HEK293 (cell line): ENCODE measurements around the gene TTC22.

Source experiments
- CTCF ChIA-PET: fragments of 350-600 bp; formaldehyde crosslinking; extraction: SDS; loops from one replicate; lab custom pipeline; 2021; ENCODE audit warnings: antibody characterized with exemption; lab: Yijun Ruan, JAX
- POLR2A ChIA-PET: fragments of 300-600 bp; formaldehyde crosslinking; extraction: SDS; loops from one replicate; lab custom pipeline; 2020; ENCODE audit warnings: antibody characterized with exemption, inconsistent platforms; lab: Yijun Ruan, JAX
- H3K27ac ChIP-seq: fragments of 200-500 bp; sonication (Bioruptor generic); 2 replicates; pipeline ENCODE4 v1.5.1; 2014; ENCODE audit warnings: low read depth, low read length, control low read depth, inconsistent platforms; ENCODE audit errors: extremely low read depth
- H3K36me3 ChIP-seq, 2 experiments: fragments of 200-500 bp in 1 of 2; sonication (Bioruptor generic) in 1 of 2; 1 replicate in 1 of 2; 2 replicates in 1 of 2; pipeline ENCODE4 v1.5.1; 2014 to 2017; ENCODE audit warnings: inconsistent platforms in 2 of 2, low read length in 2 of 2; ENCODE audit not compliant: control insufficient read depth in 2 of 2, insufficient read depth in 1 of 2
- H3K4me1 ChIP-seq: fragments of 200-500 bp; sonication (Bioruptor generic); 2 replicates; pipeline ENCODE4 v1.5.1; 2014; ENCODE audit warnings: mild to moderate bottlenecking, low read length, inconsistent platforms; ENCODE audit not compliant: control insufficient read depth, insufficient read depth
- H3K4me3 ChIP-seq: 2 replicates; pipeline ENCODE4 v1.5.1; 2011; ENCODE audit warnings: low read depth, mild to moderate bottlenecking, control low read depth, low read length, moderate library complexity
- H3K9me3 ChIP-seq: fragments of 200-500 bp; sonication (Bioruptor generic); 2 replicates; pipeline ENCODE4 v1.5.1; 2014; ENCODE audit warnings: low read depth, low read length, inconsistent platforms; ENCODE audit not compliant: control insufficient read depth, insufficient read depth
- EGR2 ChIP-seq: fragments of 450-650 bp; formaldehyde crosslinking; IDR thresholded peaks from 2 replicates; pipeline ENCODE4 v1.5.1; 2016; ENCODE audit warnings: low read depth, missing biosample characterization, missing genetic modification characterization
- ZBTB49 ChIP-seq: fragments of 450-650 bp; formaldehyde crosslinking; IDR thresholded peaks from 2 replicates; pipeline ENCODE4 v1.5.1; 2016; ENCODE audit warnings: missing biosample characterization, missing genetic modification characterization, low read depth
- ZEB2 ChIP-seq: fragments of 450-650 bp; formaldehyde crosslinking; IDR thresholded peaks from 2 replicates; pipeline ENCODE4 v1.5.1; 2016; ENCODE audit warnings: missing biosample characterization, missing genetic modification characterization
- ZIC2 ChIP-seq: fragments of 450-650 bp; formaldehyde crosslinking; IDR thresholded peaks from 2 replicates; pipeline ENCODE4 v1.5.1; 2016; ENCODE audit warnings: missing biosample characterization, missing genetic modification characterization
- ZNF148 ChIP-seq: fragments of 450-650 bp; formaldehyde crosslinking; IDR thresholded peaks from 2 replicates; pipeline ENCODE4 v1.5.0; 2017; ENCODE audit warnings: missing biosample characterization, missing genetic modification characterization, borderline replicate concordance
- ZNF501 ChIP-seq: fragments of 450-650 bp; formaldehyde crosslinking; IDR thresholded peaks from 2 replicates; pipeline ENCODE4 v1.5.1; 2016; ENCODE audit warnings: missing biosample characterization, missing genetic modification characterization
- ZNF560 ChIP-seq: fragments of 450-650 bp; formaldehyde crosslinking; IDR thresholded peaks from 2 replicates; pipeline ENCODE4 v1.5.1; 2017; ENCODE audit warnings: missing biosample characterization, missing genetic modification characterization, borderline replicate concordance
- ZNF580 ChIP-seq: fragments of 450-650 bp; formaldehyde crosslinking; IDR thresholded peaks from 2 replicates; pipeline ENCODE4 v1.5.1; 2016; ENCODE audit warnings: missing biosample characterization, missing genetic modification characterization
- ZNF596 ChIP-seq: fragments of 450-650 bp; IDR thresholded peaks from 2 replicates; pipeline ENCODE4 v1.5.0; 2018; ENCODE audit warnings: missing biosample characterization, mild to moderate bottlenecking, missing genetic modification characterization, moderate library complexity
- ZNF623 ChIP-seq: fragments of 450-650 bp; formaldehyde crosslinking; IDR thresholded peaks from 2 replicates; pipeline ENCODE4 v1.5.1; 2016; ENCODE audit warnings: missing biosample characterization, missing genetic modification characterization
- ZNF777 ChIP-seq: fragments of 450-650 bp; formaldehyde crosslinking; IDR thresholded peaks from 2 replicates; pipeline ENCODE4 v1.5.1; 2017; ENCODE audit warnings: missing biosample characterization, missing genetic modification characterization, borderline replicate concordance
- ZSCAN16 ChIP-seq: fragments of 450-650 bp; formaldehyde crosslinking; IDR thresholded peaks from 2 replicates; pipeline ENCODE4 v1.5.1; 2016; ENCODE audit warnings: missing biosample characterization, missing genetic modification characterization
- TF ChIP-seq, protein P1 (sequence below): fragments of 450-650 bp; formaldehyde crosslinking; conservative IDR thresholded peaks from 2 replicates; pipeline ENCODE4 v1.5.1; 2016; ENCODE audit warnings: low read depth, missing biosample characterization, missing genetic modification characterization
- TF ChIP-seq, protein P2 (sequence below): IDR thresholded peaks from 2 replicates; pipeline ENCODE4 v1.6.1; 2011; ENCODE audit warnings: mild to moderate bottlenecking, low read depth, low read length, borderline replicate concordance

TTC22 gene

DNA sequence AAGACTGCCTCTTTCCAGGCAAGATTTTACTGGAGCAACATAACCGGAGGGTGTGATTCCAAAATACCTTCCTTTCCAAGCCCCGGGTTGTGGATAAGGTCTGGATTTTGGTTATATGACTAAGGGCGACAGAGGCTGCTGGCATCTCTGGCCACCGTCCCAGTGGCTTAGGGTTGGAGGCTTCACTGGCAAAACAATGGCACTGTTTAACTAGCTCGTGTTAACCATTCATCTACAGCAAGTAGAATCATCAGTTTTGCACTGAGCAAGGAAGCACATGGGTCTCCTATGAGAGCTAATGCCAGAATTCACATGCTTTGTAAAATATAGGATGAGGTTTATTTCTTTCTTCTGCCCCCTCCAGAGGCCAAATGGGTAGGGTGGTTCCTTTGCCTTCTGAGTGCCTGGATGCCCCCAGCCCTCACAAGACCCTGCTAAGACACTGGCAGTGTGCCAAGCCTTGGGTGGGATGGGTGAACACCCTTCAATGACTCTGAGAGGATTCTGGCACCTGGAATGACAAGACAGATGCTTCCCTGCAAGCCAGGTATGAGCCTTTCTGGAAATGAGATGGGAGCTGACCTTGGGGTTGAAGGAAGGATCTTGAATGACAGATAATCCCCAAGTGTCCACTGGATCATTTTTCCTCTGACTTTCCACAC lies 49.1 kb upstream of the TTC22 start:
- ChIA-PET POLR2A (no interaction called here), CTCF (interaction anchor here (0.6 kb wide), 1 partner anchor 131 kb away, joined by 3 read pairs; no protein-coding TSS in a partner anchor)
- no peak for TF ChIP-seq ZNF596 (tag by site-specific recombination)
- TF ChIP-seq ZSCAN16 (tag by site-specific recombination): no peak
- no peak for TF ChIP-seq ZEB2 (tag by site-specific recombination)
- TF ChIP-seq, protein P1, sequence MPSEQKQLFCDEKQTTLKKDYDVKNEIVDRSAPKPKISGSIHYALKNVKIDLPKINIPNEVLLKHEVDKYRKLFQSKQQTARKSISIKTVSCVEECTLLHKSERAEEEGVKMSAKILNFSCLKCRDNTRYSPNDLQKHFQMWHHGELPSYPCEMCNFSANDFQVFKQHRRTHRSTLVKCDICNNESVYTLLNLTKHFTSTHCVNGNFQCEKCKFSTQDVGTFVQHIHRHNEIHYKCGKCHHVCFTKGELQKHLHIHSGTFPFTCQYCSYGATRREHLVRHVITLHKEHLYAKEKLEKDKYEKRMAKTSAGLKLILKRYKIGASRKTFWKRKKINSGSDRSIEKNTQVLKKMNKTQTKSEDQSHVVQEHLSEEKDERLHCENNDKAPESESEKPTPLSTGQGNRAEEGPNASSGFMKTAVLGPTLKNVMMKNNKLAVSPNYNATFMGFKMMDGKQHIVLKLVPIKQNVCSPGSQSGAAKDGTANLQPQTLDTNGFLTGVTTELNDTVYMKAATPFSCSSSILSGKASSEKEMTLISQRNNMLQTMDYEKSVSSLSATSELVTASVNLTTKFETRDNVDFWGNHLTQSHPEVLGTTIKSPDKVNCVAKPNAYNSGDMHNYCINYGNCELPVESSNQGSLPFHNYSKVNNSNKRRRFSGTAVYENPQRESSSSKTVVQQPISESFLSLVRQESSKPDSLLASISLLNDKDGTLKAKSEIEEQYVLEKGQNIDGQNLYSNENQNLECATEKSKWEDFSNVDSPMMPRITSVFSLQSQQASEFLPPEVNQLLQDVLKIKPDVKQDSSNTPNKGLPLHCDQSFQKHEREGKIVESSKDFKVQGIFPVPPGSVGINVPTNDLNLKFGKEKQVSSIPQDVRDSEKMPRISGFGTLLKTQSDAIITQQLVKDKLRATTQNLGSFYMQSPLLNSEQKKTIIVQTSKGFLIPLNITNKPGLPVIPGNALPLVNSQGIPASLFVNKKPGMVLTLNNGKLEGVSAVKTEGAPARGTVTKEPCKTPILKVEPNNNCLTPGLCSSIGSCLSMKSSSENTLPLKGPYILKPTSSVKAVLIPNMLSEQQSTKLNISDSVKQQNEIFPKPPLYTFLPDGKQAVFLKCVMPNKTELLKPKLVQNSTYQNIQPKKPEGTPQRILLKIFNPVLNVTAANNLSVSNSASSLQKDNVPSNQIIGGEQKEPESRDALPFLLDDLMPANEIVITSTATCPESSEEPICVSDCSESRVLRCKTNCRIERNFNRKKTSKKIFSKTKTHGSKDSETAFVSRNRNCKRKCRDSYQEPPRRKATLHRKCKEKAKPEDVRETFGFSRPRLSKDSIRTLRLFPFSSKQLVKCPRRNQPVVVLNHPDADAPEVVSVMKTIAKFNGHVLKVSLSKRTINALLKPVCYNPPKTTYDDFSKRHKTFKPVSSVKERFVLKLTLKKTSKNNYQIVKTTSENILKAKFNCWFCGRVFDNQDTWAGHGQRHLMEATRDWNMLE: no peak
- no peak for TF ChIP-seq ZNF501 (tag by site-specific recombination)
- TF ChIP-seq ZNF623 (tag by site-specific recombination): no peak
- TF ChIP-seq ZBTB49 (tag by site-specific recombination): no peak
- no peak for TF ChIP-seq ZNF580
- TF ChIP-seq ZNF148 (tag by site-specific recombination): no peak
- TF ChIP-seq ZNF777 (tag by site-specific recombination): no peak
- TF ChIP-seq ZIC2 (tag by site-specific recombination): no peak
- TF ChIP-seq ZNF560 (tag by site-specific recombination): no peak
- no peak for TF ChIP-seq EGR2 (tag by site-specific recombination)
- TF ChIP-seq, protein P2, sequence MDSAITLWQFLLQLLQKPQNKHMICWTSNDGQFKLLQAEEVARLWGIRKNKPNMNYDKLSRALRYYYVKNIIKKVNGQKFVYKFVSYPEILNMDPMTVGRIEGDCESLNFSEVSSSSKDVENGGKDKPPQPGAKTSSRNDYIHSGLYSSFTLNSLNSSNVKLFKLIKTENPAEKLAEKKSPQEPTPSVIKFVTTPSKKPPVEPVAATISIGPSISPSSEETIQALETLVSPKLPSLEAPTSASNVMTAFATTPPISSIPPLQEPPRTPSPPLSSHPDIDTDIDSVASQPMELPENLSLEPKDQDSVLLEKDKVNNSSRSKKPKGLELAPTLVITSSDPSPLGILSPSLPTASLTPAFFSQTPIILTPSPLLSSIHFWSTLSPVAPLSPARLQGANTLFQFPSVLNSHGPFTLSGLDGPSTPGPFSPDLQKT: no peak
- no peaks in the 10 kb centered on the region for H3K9me3 ChIP-seq
- peaks cover 11 to 72% of the 10 kb centered on the region in 2 experiments; a peak in 2 of 3 replicates for H3K36me3 ChIP-seq
- H3K27ac ChIP-seq: no peak overlapping the region
- no peaks in the 10 kb centered on the region for H3K4me1 ChIP-seq
- H3K4me3 ChIP-seq: no peak overlapping the region
